ENCODE data around the gene MAP7.

The MAP7 gene

GRCh38 chr6:136306466-136306865, 243.8 kb downstream of the MAP7 start:
- in situ Hi-C loops (cut with MboI; ENCODE audit: low pct_unique_long_range_greater_than_20kb, low sequenced_read_pairs, unreplicated experiment) = no loop called here
- DNase-seq (ENCODE audit: low spot score) = no peak

GRCh38 chr6:136304410-136304809, 245.8 kb downstream of the MAP7 start:
- TF ChIP-seq, protein P1, sequence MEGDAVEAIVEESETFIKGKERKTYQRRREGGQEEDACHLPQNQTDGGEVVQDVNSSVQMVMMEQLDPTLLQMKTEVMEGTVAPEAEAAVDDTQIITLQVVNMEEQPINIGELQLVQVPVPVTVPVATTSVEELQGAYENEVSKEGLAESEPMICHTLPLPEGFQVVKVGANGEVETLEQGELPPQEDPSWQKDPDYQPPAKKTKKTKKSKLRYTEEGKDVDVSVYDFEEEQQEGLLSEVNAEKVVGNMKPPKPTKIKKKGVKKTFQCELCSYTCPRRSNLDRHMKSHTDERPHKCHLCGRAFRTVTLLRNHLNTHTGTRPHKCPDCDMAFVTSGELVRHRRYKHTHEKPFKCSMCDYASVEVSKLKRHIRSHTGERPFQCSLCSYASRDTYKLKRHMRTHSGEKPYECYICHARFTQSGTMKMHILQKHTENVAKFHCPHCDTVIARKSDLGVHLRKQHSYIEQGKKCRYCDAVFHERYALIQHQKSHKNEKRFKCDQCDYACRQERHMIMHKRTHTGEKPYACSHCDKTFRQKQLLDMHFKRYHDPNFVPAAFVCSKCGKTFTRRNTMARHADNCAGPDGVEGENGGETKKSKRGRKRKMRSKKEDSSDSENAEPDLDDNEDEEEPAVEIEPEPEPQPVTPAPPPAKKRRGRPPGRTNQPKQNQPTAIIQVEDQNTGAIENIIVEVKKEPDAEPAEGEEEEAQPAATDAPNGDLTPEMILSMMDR (IDR thresholded peaks at IDR 0.05; ENCODE audit: extremely low read depth, insufficient read depth, missing control alignments) = no peak
- in situ Hi-C loops (cut with MboI; ENCODE audit: low pct_unique_long_range_greater_than_20kb, low sequenced_read_pairs, unreplicated experiment) = no loop called here

More at GRCh38 chr6:136306466-136306865, 243.8 kb downstream of the MAP7 start:
- TF ChIP-seq, protein P1 (IDR thresholded peaks at IDR 0.05; ENCODE audit: extremely low read depth, insufficient read depth, missing control alignments) = no peak

DNA sequence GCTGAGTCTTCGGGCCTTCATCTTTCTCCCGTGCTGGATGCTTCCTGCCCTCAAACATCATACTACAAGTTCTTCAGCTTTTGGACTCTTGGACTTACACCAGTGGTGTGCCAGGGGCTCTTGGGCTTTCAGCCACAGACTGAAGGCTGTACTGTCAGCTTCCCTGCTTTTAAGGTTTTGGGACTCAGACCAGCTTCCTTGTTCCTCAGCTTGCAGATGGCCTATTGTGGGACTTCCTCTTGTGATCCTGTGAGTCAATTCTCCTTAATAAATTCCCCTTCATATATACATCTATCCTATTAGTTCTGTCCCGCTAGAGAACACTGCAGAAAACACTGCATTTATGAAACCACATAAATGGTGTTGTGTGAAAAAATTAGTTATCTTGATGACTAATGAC, 246.7 kb downstream of the MAP7 start:
- TF ChIP-seq, protein P1 (IDR thresholded peaks at IDR 0.05; ENCODE audit: extremely low read depth, insufficient read depth, missing control alignments) = no peak
- in situ Hi-C loops (cut with MboI; ENCODE audit: low pct_unique_long_range_greater_than_20kb, low sequenced_read_pairs, unreplicated experiment) = no loop called here
- no peak for DNase-seq (ENCODE audit: low spot score)

More at GRCh38 chr6:136304410-136304809, 245.8 kb downstream of the MAP7 start:
- DNase-seq (ENCODE audit: low spot score) = no peak

DNA sequence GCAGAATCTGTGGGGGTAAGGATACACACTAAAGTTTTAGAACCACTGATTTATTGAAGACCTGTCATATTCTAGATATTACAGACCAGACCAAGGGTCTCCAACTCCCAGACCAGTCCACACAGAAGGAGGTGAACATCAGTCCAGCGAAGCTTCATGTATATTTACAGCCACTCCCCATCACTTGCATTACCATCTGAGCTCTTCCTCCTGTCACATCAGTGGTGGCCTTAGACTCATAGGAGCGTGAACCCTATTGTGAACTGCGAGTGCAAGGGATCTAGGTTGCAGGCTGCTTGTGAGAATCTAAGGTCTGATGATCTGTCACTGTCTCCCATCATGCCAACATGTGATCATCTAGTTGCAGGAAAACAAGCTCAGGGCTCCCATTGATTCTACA, 255.6 kb downstream of the MAP7 start:
- TF ChIP-seq, protein P1 (IDR thresholded peaks at IDR 0.05; ENCODE audit: extremely low read depth, insufficient read depth, missing control alignments) = no peak
- in situ Hi-C loops (cut with MboI; ENCODE audit: low pct_unique_long_range_greater_than_20kb, low sequenced_read_pairs, unreplicated experiment) = no loop called here
- no peak for DNase-seq (ENCODE audit: low spot score)

Data from GM13977 (cell line).